ENCODE data around the gene SGO1.
A peak's percentile ranks its signal among the peaks of the same experiment; 100 is the strongest.

SGO1 gene

GRCh38 chr3:20137647-20138046, 48.4 kb downstream of the SGO1 start:
- H3K36me3 ChIP-seq (ENCODE audit: control insufficient read depth in 1 of 2, insufficient read depth in 2 of 2, low read length in 2 of 2) = peaks cover 0 to 2% of the 10 kb centered on the region in 2 experiments
- H3K27me3 ChIP-seq (ENCODE audit: insufficient read depth, low read length) = no peaks in the 10 kb centered on the region
- no peak overlapping the region for H3K4me2 ChIP-seq (ENCODE audit: low read length)
- H3K79me1 ChIP-seq (ENCODE audit: low read length) = no peaks in the 10 kb centered on the region
- H3K4me1 ChIP-seq (ENCODE audit: control insufficient read depth in 1 of 2, insufficient read depth in 2 of 2, low read length in 2 of 2) = no peaks in the 10 kb centered on the region
- no peak overlapping the region for H2BK5ac ChIP-seq (ENCODE audit: low read depth, low read length, poor library complexity)
- H3K9ac ChIP-seq (ENCODE audit: low read length) = no peak overlapping the region
- H4K8ac ChIP-seq (ENCODE audit: low read depth, low read length) = no peak overlapping the region
- DNase-seq = no peak
- H3K79me2 ChIP-seq (ENCODE audit: control insufficient read depth, insufficient read depth, low read length, poor library complexity) = no peaks in the 10 kb centered on the region
- no peaks in the 10 kb centered on the region for H3K9me3 ChIP-seq (ENCODE audit: insufficient read depth, low read depth, low read length)
- no CpG with 5 or more reads among the region's 4 CpGs for WGBS (ENCODE audit: extremely low coverage, insufficient coverage, insufficient read length)
- H4K12ac ChIP-seq (ENCODE audit: low read depth, low read length) = no peak overlapping the region
- no peak overlapping the region for H2BK12ac ChIP-seq (ENCODE audit: low read length)
- no peak overlapping the region for H3K23ac ChIP-seq (ENCODE audit: low read length)
- no peak overlapping the region for H3K4me3 ChIP-seq (ENCODE audit: low read depth, low read length)
- H2AFZ ChIP-seq (ENCODE audit: insufficient read depth, low read length, poor library complexity) = no peak overlapping the region
- no peak overlapping the region for H4K91ac ChIP-seq (ENCODE audit: low read depth, low read length)
- H3K18ac ChIP-seq (ENCODE audit: low read length) = no peak overlapping the region
- H3K27ac ChIP-seq (ENCODE audit: low read depth, low read length) = no peak overlapping the region
- H2AK5ac ChIP-seq (ENCODE audit: low read length) = no peak overlapping the region
- H2BK120ac ChIP-seq (ENCODE audit: insufficient read depth, low read length, poor library complexity) = no peak overlapping the region
- H3K4ac ChIP-seq (ENCODE audit: low read depth, low read length) = no peak overlapping the region
- no peak overlapping the region for H3K14ac ChIP-seq (ENCODE audit: low read length)

- no peak overlapping the region for H2BK120ac ChIP-seq (ENCODE audit: insufficient read depth, low read length, poor library complexity)
- H3K27ac ChIP-seq (ENCODE audit: low read depth, low read length) = no peak overlapping the region
- H3K9ac ChIP-seq (ENCODE audit: low read length) = no peak overlapping the region
- no peak overlapping the region for H3K4me2 ChIP-seq (ENCODE audit: low read length)
- no peak overlapping the region for H2AFZ ChIP-seq (ENCODE audit: insufficient read depth, low read length, poor library complexity)
- no peaks in the 10 kb centered on the region for H3K4me1 ChIP-seq (ENCODE audit: control insufficient read depth in 1 of 2, insufficient read depth in 2 of 2, low read length in 2 of 2)
- no peaks in the 10 kb centered on the region for H3K27me3 ChIP-seq (ENCODE audit: insufficient read depth, low read length)
- H2AK5ac ChIP-seq (ENCODE audit: low read length) = no peak overlapping the region
- H3K36me3 ChIP-seq (ENCODE audit: control insufficient read depth in 1 of 2, insufficient read depth in 2 of 2, low read length in 2 of 2) = peaks cover 0 to 2% of the 10 kb centered on the region in 2 experiments
- no peaks in the 10 kb centered on the region for H3K79me2 ChIP-seq (ENCODE audit: control insufficient read depth, insufficient read depth, low read length, poor library complexity)
- peak in 1 of 2 donors; percentile 3 for DNase-seq
- no peak overlapping the region for H3K18ac ChIP-seq (ENCODE audit: low read length)
- H3K23ac ChIP-seq (ENCODE audit: low read length) = no peak overlapping the region
- no peak overlapping the region for H4K12ac ChIP-seq (ENCODE audit: low read depth, low read length)
- no peak overlapping the region for H4K8ac ChIP-seq (ENCODE audit: low read depth, low read length)
- WGBS (ENCODE audit: extremely low coverage, insufficient coverage, insufficient read length) = no CpG with 5 or more reads among the region's 1 CpG
- no peak overlapping the region for H4K91ac ChIP-seq (ENCODE audit: low read depth, low read length)
- H3K9me3 ChIP-seq (ENCODE audit: insufficient read depth, low read depth, low read length) = no peaks in the 10 kb centered on the region
- no peak overlapping the region for H2BK5ac ChIP-seq (ENCODE audit: low read depth, low read length, poor library complexity)
- H3K4me3 ChIP-seq (ENCODE audit: low read depth, low read length) = no peak overlapping the region
- no peak overlapping the region for H2BK12ac ChIP-seq (ENCODE audit: low read length)
- H3K79me1 ChIP-seq (ENCODE audit: low read length) = no peaks in the 10 kb centered on the region
- H3K4ac ChIP-seq (ENCODE audit: low read depth, low read length) = no peak overlapping the region
- H3K14ac ChIP-seq (ENCODE audit: low read length) = no peak overlapping the region
These were observed 49.8 kb downstream of the SGO1 start for GRCh38 chr3:20136231-20136630.

- Histone ChIP-seq H3K27me3 (ENCODE audit: insufficient read depth, low read length) (no peaks in the 10 kb centered on the region), H3K79me2 (ENCODE audit: control insufficient read depth, insufficient read depth, low read length, poor library complexity) (no peaks in the 10 kb centered on the region), H3K14ac (ENCODE audit: low read length) (no peak overlapping the region), H2BK120ac (ENCODE audit: insufficient read depth, low read length, poor library complexity) (no peak overlapping the region), H3K79me1 (ENCODE audit: low read length) (no peaks in the 10 kb centered on the region), H2BK12ac (ENCODE audit: low read length) (no peak overlapping the region), H3K4me3 (ENCODE audit: low read depth, low read length) (no peak overlapping the region), H4K12ac (ENCODE audit: low read depth, low read length) (no peak overlapping the region), H3K4me1 (ENCODE audit: control insufficient read depth in 1 of 2, insufficient read depth in 2 of 2, low read length in 2 of 2) (no peaks in the 10 kb centered on the region), H3K36me3 (ENCODE audit: control insufficient read depth in 1 of 2, insufficient read depth in 2 of 2, low read length in 2 of 2) (no peaks in the 10 kb centered on the region), H3K4me2 (ENCODE audit: low read length) (no peak overlapping the region), H4K91ac (ENCODE audit: low read depth, low read length) (no peak overlapping the region), H3K27ac (ENCODE audit: low read depth, low read length) (no peak overlapping the region), H2BK5ac (ENCODE audit: low read depth, low read length, poor library complexity) (no peak overlapping the region), H3K9ac (ENCODE audit: low read length) (no peak overlapping the region), H4K8ac (ENCODE audit: low read depth, low read length) (no peak overlapping the region), H3K4ac (ENCODE audit: low read depth, low read length) (no peak overlapping the region), H3K23ac (ENCODE audit: low read length) (no peak overlapping the region), H3K18ac (ENCODE audit: low read length) (no peak overlapping the region), H2AFZ (ENCODE audit: insufficient read depth, low read length, poor library complexity) (no peak overlapping the region), H3K9me3 (ENCODE audit: insufficient read depth, low read depth, low read length) (no peaks in the 10 kb centered on the region), H2AK5ac (ENCODE audit: low read length) (no peak overlapping the region)
- no peak for DNase-seq
- WGBS (ENCODE audit: extremely low coverage, insufficient coverage, insufficient read length) = no CpG with 5 or more reads among the region's 7 CpGs
These were observed 55.9 kb downstream of the SGO1 start for GRCh38 chr3:20130106-20130505.

GRCh38 chr3:20128358-20128757, 57.6 kb downstream of the SGO1 start:
- H3K23ac ChIP-seq (ENCODE audit: low read length) = no peak overlapping the region
- H3K4me2 ChIP-seq (ENCODE audit: low read length) = no peak overlapping the region
- H4K91ac ChIP-seq (ENCODE audit: low read depth, low read length) = no peak overlapping the region
- no peak overlapping the region for H2BK120ac ChIP-seq (ENCODE audit: insufficient read depth, low read length, poor library complexity)
- H2AK5ac ChIP-seq (ENCODE audit: low read length) = no peak overlapping the region
- H3K79me1 ChIP-seq (ENCODE audit: low read length) = no peaks in the 10 kb centered on the region
- DNase-seq = no peak
- H3K4ac ChIP-seq (ENCODE audit: low read depth, low read length) = no peak overlapping the region
- H3K36me3 ChIP-seq (ENCODE audit: control insufficient read depth in 1 of 2, insufficient read depth in 2 of 2, low read length in 2 of 2) = peaks cover 0 to 3% of the 10 kb centered on the region in 2 experiments
- H3K4me1 ChIP-seq (ENCODE audit: control insufficient read depth in 1 of 2, insufficient read depth in 2 of 2, low read length in 2 of 2) = no peaks in the 10 kb centered on the region
- H3K4me3 ChIP-seq (ENCODE audit: low read depth, low read length) = no peak overlapping the region
- H2AFZ ChIP-seq (ENCODE audit: insufficient read depth, low read length, poor library complexity) = no peak overlapping the region
- H4K12ac ChIP-seq (ENCODE audit: low read depth, low read length) = no peak overlapping the region
- H3K79me2 ChIP-seq (ENCODE audit: control insufficient read depth, insufficient read depth, low read length, poor library complexity) = no peaks in the 10 kb centered on the region
- no peak overlapping the region for H4K8ac ChIP-seq (ENCODE audit: low read depth, low read length)
- no peak overlapping the region for H3K18ac ChIP-seq (ENCODE audit: low read length)
- no peak overlapping the region for H3K14ac ChIP-seq (ENCODE audit: low read length)
- H2BK12ac ChIP-seq (ENCODE audit: low read length) = no peak overlapping the region
- H2BK5ac ChIP-seq (ENCODE audit: low read depth, low read length, poor library complexity) = no peak overlapping the region
- WGBS (ENCODE audit: extremely low coverage, insufficient coverage, insufficient read length) = no CpG with 5 or more reads among the region's 2 CpGs
- H3K27ac ChIP-seq (ENCODE audit: low read depth, low read length) = no peak overlapping the region
- no peaks in the 10 kb centered on the region for H3K27me3 ChIP-seq (ENCODE audit: insufficient read depth, low read length)
- no peak overlapping the region for H3K9ac ChIP-seq (ENCODE audit: low read length)
- H3K9me3 ChIP-seq (ENCODE audit: insufficient read depth, low read depth, low read length) = no peaks in the 10 kb centered on the region

Data from trophoblast cell (in vitro differentiated cells and primary cell).